Activated T-helper 9 cell treated with anti-CD3 and anti-CD28 coated beads, Interleukin-2, amount 50 U/mL, for 16 hours (primary cell): ENCODE measurements around the gene ABTB2.
"Not testable (repeated sequence)": the region's sequence is repeated elsewhere in the genome, so short reads cannot be mapped to it uniquely, and the experiment has no call there.

Source experiments
- DNase-seq: peaks from one replicate; pipeline ENCODE4 v3.0.0-alpha.2; 2020; ENCODE audit warnings: low read depth

Gene ABTB2

DNA sequence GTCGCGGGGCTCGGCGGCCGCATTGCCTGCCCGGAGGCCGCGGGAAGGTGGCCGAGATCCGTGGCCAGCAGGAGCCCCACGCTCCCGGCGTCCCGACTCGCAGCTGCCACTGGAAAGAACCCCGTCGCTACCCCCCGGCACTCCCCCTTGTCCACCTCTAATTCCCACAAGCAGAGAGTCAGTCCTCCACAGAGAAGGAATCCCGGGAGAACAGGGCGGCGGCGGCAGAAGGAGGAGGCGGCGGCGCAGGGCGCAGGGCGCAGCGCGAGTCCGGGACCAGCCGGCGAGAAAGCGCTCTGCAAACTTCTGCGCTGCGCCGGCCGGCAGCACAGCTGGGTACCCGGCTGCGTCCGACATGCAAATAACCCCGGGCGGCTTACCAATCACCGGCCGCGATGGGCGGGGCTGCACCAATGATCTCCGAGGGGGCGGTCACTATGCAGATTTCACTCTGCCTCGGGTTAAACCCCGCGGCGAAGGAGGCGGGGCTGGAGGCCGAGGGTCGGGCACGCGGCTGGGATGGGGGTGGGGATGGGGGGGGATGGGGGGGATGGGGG is at the start of gene ABTB2:
TSS of gene ABTB2 (minus strand) at position 310 of the 557 bp plus-strand sequence.
- DNase-seq, result peak; percentile 96

GRCh38 chr11:34407121-34407813 is 49.5 kb upstream of the ABTB2 start:
- DNase-seq, result no peak

DNA sequence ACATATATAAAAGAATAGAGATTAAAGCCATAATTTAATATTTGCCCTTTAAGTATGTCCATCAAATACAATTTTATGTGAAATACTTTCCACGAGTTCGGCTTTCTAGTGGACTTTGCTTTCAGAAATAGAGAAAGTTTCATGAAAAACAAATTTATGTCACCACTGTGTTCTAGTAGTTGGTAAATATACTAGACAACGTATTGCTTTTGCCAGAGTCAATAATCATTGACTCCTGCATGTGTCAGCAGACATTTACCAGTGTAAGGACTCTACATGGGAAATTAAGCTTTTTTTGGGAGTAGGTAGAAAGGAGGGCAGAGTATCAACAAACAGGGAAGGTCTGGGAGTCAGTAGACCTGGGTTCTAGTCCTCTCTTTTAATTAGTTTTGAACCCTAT is 48.6 kb upstream of the ABTB2 start:
- DNase-seq, result no peak

- no peak for DNase-seq
These were observed 47.5 kb upstream of the ABTB2 start for GRCh38 chr11:34405079-34405858.

DNA sequence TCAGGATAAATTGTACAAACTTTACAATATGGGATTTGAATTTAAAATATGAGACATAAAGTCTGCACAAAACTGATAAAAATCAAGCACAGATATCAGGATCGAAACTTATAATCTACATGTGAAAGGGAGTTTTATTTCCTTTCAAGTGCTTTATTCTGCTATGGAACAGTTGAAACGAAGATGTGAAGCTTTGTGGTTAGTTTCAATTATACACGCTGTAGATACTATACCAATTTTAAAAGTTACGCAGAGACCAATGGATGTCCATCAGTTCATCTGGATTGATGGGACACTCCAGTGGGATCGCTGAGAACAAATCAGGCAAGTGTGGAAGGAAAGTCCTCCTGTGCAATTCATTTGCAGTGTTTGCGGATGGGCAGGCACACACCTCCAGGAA is 46.5 kb upstream of the ABTB2 start:
- DNase-seq, result no peak

DNA sequence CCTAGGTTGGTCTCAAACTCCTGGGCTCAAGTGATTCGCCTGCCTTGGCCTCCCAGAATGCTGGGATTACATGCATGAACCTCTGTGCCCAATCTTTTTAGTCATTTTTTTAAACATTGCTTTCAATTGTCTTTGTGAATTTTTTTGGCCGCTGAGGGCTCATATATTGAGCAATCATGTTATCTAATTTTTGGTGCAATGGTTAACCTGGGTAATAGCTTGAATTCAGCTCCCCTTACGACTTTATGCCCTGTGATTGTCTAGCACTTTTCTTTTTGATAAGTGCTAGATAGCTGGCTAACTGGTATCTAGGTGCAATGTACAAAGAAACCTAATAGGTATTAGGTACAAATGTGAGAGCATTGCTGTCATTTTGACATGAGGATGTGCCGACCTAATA is 45.6 kb upstream of the ABTB2 start:
- DNase-seq, result no peak

DNA sequence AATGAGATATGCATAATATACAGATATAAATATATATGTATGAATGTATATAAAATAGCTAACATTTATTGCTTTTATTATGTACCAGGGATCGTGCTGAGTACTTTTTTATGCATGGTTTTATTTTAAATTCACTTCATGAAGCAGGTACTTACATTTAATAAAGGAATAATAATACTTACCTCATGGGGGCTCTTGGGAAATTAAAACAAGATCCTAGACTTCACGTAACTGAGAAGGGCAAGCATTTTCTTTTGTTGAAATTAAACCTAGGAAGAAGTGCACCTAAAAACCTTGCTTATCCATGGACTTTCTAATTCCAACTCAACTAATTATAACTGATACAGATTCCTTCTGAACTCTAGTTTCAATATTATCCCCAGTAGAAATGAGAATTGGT is 40.0 kb upstream of the ABTB2 start:
- no peak for DNase-seq

DNA sequence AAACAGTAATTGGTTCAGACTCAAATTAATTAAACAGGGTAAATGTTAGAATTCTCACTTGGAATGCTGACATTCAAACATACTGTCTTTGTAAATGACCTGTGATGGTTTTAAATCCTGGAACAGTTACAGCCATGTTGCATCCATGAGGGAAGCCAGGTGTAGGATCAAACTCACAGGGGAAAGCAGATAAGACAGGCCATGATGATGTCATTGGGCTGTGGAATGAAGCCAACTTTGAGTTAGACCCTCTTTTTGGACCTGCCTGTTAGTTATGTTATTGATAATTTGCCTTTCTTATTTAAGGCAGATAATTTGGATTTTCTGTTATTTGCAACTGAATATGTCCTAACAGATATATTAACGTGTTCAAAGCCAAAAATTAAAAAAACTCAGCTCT is 39.3 kb upstream of the ABTB2 start:
- no peak for DNase-seq

DNA sequence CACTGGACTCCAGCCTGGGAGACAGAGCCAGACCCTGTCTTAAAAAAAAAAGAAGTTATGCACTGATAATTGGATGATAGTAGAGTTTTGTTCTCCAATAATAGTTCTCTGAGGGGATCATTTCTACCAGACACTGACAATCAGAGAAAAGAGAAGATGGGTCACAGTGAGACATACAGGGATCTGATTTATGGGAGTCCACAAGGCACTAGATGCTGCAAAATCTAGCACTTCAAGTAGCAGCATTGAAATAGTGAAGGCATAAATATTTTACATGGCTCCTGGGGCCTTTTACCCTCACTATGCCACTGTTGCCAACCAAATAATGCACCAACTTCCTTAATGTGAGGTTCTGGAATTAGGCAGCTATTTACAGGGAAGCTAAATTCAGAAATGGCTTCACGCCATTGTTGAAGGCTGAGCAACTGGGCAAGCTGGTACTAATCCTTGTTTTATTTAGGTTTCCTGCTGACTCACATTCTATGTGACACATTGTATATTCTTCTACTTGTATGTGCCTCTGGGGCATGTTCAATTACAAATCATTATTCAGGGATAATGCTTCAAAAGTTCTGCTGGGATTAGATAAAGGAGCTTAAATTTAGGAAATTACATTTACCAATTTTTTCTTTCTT is 38.2 kb upstream of the ABTB2 start:
- no peak for DNase-seq

DNA sequence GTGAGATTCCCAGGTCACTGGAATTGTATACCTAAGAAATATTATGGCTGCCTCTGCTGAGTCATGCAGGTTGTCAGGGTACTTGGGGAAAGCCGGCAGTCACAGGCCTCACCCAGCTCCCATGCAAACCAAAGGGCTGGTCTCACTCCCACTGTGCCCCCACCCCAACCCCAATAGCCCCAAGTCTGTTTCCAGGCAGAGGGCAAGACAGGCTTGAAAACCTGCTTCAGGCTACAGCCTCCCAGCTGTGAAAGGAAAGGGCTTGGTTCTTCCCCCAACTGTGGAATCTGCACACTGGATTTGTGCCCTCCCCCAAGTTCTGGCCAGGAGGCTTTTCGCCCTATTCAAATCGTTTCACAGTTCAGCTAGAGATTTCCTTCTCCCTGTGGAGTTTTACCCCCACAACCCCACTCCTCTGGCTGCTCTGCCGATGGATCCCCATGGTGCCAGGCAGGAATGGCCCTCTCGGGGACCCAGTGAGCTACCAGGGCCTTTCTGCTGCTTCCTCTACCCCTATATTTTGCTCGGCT is 37.0 kb upstream of the ABTB2 start:
- no peak for DNase-seq

DNA sequence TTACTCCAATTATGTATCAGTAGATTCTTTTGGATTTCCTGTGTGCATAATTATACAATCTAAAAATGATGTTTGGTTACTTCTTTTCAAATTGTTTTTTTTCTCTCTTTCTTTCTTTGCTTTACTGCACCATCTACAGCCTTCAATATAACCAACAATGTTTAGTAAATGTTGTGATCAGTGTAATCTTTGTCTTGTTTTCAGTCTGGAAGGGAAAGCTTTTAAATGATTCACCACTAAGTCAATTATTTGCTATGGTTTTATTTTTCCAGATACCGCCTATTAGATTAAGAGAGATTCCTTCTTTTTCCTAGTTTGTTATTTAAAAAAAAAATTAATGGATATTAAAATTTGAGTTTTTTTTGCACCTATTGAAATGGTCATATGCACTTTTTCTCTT is 29.8 kb upstream of the ABTB2 start:
- no peak for DNase-seq

- DNase-seq, result not testable (repeated sequence)
These were observed 28.5 kb upstream of the ABTB2 start for GRCh38 chr11:34386356-34386755.

DNA sequence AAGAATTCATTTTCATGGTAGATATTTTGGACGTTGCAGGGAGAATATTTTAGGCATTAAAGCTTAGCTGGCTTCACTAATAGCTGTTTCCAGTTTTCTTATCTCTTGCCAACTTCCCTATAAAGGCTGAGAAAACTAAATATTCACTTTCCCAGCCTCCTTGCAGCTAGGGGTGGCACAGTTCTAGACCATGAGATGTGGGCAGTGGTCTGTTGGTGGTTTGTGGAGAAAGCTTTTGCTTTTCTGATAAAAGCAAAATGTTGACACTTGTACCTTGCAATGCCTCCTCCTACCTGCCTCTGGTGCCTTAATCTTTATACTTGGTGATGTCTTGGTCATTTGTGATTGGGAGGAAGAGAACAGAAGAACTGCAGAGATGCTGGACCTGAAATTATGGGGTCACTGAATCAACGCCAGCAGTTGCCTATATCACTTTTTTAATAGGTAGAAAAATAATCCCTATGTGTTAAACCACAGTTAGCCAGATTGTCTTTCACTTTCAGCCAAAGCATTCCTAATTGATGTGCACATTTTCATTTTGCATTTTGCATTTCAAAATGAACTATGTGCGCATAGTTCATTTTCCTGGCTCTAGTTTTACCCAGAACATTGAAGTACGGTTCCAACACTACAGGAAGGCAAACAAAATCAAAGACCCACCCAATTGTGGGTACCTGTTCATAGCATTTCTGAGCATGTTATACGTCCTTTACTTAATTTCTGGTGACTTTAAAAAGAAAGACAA is 24.9 kb upstream of the ABTB2 start:
- DNase-seq, result no peak

DNA sequence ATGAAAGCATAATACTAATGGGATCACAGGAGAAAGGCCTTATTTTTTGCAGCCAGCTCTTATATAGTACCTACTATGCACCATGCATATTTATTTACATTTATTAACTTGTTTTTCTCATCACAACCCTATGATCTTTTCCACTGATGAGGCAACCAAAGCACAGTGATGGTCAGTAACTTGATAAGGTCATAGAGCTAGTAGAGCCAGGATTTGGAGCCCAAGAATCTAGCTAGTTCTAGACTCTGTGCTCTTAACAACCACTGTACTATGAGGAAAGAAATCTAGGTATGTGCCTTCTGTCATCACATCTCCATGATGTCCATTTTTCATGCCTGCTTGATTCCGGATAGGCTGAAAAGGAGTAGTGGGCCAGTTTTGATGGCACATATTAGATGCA is 24.0 kb upstream of the ABTB2 start:
- no peak for DNase-seq

DNA sequence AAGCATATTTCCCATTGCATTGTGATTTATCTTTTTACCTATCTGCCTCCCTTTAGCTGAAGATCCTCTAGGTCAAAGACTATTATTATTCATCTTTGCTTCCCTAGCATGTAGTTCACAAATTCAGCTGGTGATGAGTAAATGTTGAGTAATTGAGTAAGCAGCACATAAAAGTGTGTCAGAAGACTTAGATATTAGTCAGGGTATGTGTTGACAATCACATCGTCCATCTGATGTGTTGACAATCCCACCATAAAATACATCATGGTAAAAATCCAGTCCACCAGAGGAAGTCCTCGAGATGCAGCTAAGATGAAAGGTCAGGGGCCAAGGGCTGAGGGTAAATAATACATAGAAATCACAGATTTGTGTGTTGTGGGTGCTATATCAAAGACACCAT is 22.9 kb upstream of the ABTB2 start:
- no peak for DNase-seq

- no peak for DNase-seq
These were observed 21.7 kb upstream of the ABTB2 start for GRCh38 chr11:34379539-34379938.

- DNase-seq, result no peak
These were observed 21.3 kb upstream of the ABTB2 start for GRCh38 chr11:34379079-34379478.

DNA sequence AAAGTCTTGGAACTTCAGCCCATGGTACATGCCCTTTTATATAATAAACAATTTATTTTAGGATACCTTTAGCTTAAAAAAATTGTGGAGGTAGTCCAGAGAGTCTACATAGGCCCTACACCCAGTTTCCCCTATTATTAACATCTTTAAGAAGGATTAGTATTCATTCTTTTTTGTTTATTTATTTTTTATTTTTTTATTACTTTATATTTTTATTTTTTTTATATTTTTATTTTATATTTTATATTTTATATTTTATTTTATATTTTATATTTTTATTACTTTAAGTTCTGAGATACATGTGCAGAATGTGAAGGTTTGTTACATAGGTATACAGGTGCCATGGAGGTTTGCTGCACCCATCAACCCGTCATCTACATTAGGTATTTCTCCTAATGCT is 15.9 kb upstream of the ABTB2 start:
- DNase-seq, result no peak

GRCh38 chr11:34366522-34366921 is 8.7 kb upstream of the ABTB2 start:
- no peak for DNase-seq

DNA sequence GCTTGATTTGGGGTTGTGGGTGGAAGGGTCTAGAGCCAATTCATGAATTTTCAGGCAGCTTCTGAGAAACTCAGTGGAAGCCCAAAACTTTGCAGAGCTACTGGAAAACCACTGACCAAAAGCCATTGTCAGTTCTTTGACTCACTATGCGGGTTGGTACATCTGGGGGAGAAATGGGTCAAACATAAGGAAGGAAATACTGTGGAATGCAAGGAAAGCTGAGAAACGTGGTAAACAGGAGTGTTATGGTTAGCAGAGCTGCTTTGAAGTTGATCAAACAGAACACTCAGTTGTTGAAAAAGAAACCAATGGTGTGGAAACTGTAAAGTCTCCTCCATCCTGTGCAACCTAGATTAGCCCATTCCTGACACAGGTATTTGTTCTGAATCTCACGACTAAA is 6.3 kb upstream of the ABTB2 start:
- DNase-seq, result no peak

DNA sequence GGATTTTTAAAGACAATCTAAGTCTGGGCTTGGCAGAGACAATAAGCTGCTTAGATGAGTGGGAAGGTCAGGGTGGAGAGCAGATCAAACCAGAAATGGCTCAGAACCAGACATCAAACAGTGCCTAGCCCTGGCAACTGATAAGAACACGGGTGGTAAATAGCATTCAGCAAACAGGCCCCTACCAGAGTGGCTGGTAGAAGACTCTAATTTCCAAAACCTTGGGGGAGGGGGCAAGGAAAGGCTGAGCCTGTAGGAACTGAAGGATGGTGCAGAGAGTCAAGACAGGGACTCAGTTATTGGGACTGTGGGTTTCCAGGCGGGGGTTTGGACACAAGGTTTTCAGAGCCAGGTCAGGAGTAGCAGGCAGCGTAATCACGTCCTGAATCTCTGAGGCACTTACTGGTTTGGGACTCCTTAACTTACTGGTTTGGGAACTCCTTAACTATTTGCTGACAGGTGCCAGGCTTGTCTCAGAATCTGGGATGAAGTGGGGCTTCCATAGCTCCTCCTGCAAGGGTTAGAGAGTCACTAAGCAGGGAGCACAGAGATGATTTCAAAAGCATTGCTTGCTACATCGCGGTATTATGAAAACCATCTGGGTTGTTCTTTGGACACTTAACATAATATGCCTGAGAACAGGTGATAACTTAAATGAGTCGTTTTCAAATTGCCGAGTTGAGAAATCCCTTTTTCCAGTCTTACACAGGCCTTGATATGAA is 5.7 kb upstream of the ABTB2 start:
- no peak for DNase-seq
